NCI-H1417 treated with DMSO at 0.1 percent for 48 hours (cell line): ENCODE results near the gene CNGB1.
A peak's percentile ranks its signal among the peaks of the same experiment; 100 is the strongest.
"Not testable (repeated sequence)": the region's sequence is repeated elsewhere in the genome, so short reads cannot be mapped to it uniquely, and the experiment has no call there.

Experiments used
- DNase-seq: peaks from one replicate; lab custom pipeline; 2025; lab: John Stamatoyannopoulos, UW

The CNGB1 gene

GRCh38 chr16:57886427-57886826 is 84.5 kb downstream of the CNGB1 start:
- no peak for DNase-seq

DNA sequence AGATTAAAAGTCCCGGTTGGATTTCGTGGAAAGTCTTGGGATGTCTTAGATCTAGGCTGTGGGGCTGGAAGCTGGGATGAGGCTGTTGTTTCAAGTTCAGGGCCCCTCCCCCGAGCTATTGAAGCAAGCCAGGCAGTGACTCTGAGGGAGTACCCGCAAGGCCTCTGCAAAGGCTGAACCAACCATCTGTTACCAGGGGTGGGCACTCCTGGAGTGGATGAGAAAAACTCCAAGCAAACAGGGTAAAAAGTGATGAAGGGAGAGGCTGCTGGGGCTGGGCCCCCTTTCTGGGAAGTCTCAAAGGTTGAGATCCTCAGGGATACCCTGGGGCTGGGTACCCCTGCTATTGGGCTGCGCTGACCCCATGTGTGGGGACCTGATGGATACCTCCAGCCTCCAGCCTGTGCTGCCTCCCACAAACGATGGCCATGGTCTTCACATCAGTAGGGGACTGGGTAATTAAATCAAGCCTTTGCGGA is 86.2 kb downstream of the CNGB1 start:
- no peak for DNase-seq

- DNase-seq, result no peak
Observed at GRCh38 chr16:57883953-57884654, 86.8 kb downstream of the CNGB1 start.

GRCh38 chr16:57883480-57883879 is 87.4 kb downstream of the CNGB1 start:
- DNase-seq, result no peak

DNA sequence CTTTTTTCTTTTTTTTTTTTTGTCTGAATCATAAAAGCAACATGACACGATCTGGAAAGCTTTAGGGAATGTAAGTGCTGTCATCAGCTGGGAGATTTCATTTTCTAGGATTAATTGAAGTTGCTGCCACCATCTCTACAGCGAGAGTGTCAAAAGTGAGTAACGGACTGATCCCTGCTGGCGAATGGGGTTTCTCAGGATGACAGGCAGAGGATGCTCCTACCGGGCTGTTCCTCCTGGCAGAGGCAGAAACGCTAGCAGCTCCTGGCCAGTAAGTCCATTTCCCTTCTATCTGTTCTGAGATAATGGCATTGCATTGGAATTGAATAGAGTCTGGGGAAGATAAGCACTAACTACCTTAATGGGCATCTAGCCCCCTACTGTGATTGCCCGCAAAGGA is 88.1 kb downstream of the CNGB1 start:
- DNase-seq, result no peak

DNA sequence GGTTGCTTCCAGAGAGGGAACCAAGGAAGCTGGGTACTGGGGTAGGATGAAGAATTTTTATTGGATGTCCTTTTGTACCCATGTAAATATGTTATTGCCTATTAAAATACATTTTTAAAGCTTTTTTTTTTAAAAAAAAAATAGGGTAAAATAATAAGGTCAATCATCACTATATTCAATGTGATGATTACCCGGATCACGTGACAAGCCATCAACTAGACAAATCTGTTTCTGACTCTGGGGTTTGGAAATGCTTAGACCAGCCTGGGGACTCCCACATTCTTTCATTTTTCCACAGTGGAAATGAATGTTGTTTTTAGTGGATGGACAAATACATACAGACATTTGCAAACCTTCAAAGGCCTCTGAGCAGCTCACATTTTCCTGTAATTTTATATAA is 88.7 kb downstream of the CNGB1 start:
- DNase-seq, result no peak

GRCh38 chr16:57878586-57878985 is 92.3 kb downstream of the CNGB1 start:
- no peak for DNase-seq

- DNase-seq, result no peak
Observed at GRCh38 chr16:57876210-57876609, 94.7 kb downstream of the CNGB1 start.

GRCh38 chr16:57875347-57875746 is 95.6 kb downstream of the CNGB1 start:
- no peak for DNase-seq

DNA sequence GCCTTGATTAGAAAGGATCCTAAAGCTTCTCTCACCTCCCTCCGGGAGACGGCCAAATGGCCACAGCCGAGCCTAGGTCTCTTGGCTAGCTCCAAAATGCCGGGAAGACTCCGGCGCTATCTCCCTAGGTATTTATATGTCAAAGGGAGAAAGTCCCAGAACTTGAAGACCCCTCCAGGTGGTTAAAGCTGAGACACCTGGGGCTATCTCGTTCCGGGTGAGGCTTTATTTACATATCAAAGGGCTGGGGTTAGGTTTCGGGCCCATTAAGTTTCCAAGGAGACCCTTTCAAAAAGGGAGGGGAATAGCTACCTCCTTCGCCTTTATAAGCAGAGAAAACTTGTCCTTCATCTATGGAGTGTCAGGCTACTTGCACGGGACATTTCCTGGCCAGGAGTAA is 97.7 kb downstream of the CNGB1 start:
- DNase-seq, result no peak

GRCh38 chr16:57872764-57873163 is 98.2 kb downstream of the CNGB1 start:
- DNase-seq, result not testable (repeated sequence)

GRCh38 chr16:57871456-57871855 is 99.5 kb downstream of the CNGB1 start:
- no peak for DNase-seq

DNA sequence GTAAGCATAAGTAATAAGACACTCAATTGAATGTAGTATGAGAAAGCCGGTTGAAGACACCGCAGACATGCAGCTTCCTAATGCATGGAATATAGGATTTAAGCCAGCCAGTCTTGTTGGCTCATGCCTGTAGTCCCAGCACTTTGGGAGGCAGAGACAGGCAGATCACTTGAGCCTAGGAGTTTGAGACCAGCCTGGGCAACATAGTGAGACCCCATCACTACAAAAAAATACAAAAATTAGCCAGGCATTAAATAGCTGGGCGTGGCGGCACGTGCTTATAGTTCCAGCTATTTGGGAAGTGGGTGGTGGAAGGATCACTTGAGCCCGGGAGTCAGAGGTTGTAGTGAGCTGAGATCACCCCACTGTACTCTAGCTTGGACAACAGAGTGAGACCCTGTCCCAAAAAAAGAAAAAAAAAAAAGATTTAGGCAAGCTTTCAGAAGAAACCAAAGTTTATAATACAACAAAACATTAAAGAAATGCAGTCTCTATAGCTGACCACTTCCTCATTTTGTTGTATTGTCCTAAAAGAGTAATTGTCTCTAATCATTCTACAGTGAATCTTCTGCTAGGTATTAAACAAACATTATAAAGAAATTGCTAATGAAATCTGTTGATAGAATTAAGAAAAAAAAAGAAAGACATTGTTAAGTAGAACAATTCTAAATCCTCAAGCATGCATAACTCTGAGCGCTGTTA is 100.0 kb downstream of the CNGB1 start:
- no peak for DNase-seq

DNA sequence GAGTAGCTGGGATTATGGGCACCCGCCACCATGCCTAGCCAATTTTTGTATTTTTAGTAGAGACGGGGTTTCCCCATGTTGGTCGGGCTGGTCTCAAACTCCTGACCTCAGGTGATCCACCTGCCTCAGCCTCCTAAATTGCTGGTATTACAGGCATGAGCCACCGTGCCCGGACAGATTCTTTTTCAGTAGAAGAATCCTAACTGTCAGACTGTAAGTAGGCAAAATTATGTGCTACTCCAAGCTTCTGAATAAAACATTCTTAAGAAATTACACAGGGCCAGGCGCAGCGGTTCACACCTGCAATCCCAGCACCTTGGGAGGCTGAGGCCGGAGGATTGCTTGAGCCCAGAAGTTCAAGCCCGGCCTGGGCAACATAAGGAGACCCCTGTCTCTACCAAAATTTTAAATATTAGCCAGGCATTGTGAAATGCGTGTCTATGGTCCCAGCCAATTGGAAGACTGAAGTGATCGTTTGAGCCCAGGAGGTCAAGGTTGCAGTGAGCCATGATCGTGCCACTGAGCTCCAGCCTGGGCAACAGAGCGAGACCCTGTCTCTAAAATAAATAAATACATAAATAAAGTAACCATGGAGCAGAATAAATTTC is 101.9 kb downstream of the CNGB1 start:
- no peak for DNase-seq

DNA sequence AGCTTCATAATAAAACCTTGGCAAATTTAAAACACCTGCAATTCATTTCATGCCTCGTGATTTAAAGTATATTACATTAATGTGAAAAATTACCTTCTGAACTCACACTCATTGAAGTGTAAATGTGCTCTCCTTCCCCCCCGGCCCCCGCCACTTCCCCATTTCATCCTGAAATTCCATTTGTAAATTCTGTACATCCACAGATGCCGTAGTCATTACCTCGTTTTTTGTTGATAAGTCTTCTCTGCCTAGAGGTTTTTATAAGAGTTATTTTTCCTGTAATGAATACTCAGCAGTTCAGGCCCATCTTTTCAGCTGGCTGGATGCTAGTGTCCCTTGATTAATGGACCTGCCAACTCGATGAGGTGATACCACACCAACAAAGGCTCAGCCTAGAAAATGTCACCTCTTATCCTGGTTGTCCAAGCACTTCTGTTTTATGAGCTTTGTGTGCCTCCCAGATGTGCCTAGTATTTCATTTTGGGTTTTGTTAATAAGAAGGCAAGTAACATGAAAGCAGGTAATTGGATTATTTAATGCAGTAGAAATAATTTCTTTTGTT is 103.8 kb downstream of the CNGB1 start:
- DNase-seq, result peak; percentile 71

GRCh38 chr16:57866529-57866918 is 104.4 kb downstream of the CNGB1 start:
- no peak for DNase-seq

GRCh38 chr16:57865746-57866528 is 105.0 kb downstream of the CNGB1 start:
- no peak for DNase-seq

GRCh38 chr16:57863434-57864160 is 107.3 kb downstream of the CNGB1 start:
- peak; percentile 15 for DNase-seq

GRCh38 chr16:57862698-57863433 is 108.1 kb downstream of the CNGB1 start:
- no peak for DNase-seq

- peak; percentile 24 for DNase-seq
Observed at GRCh38 chr16:57859331-57859730, 111.6 kb downstream of the CNGB1 start.

GRCh38 chr16:57858635-57859034 is 112.3 kb downstream of the CNGB1 start:
- no peak for DNase-seq
